Fibroblast of skin of abdomen (primary cell): Measurements from ENCODE around the gene DPEP2.
"Not testable (repeated sequence)": the region's sequence is repeated elsewhere in the genome, so short reads cannot be mapped to it uniquely, and the experiment has no call there.

ENCODE experiments used
- DNase-seq: peaks from one replicate; pipeline ENCODE4 v3.0.0-alpha.2; 2013

The DPEP2 gene

DNA sequence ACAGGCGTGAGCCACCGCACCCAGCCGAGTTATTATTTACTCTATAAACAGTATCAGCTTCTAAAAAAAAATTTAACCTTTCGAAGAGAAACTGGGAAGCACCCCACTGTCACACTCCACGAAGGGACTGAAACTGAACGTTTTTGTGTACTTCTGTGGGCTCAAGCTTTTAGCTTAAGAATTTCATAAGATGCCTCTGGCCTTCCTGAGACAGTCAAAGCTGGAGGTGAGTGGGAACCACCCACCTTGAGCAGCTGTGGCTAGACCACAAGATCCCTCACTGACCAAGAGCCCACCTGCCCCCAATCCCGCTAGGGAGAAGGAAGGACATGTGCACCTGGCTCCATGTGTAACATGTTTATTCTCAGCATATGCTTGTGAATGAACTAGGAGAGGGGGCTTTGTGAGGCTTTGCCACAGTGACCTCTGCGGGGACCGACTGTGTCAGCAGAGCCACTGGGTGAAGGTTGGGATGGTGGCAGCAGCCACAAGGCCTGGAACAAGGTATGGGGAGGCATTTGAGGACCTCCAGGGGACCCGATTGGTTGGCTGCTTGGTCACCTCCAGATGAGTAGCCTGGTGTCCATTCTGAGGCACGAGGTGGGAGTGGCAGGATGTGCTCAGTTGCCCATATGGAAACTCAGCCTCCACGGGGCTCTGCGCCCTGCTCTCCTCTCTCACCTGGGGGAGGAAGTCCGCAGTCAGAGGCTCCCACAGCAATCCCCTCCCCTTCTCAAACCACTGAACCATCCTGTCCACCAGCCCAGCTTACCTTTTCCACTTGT is 23.8 kb downstream of the DPEP2 start:
- no peak for DNase-seq

- DNase-seq, result not testable (repeated sequence)
Observed at GRCh38 chr16:67972285-67972684, 27.0 kb downstream of the DPEP2 start.

GRCh38 chr16:67971111-67971510 is 28.2 kb downstream of the DPEP2 start:
- no peak for DNase-seq

DNA sequence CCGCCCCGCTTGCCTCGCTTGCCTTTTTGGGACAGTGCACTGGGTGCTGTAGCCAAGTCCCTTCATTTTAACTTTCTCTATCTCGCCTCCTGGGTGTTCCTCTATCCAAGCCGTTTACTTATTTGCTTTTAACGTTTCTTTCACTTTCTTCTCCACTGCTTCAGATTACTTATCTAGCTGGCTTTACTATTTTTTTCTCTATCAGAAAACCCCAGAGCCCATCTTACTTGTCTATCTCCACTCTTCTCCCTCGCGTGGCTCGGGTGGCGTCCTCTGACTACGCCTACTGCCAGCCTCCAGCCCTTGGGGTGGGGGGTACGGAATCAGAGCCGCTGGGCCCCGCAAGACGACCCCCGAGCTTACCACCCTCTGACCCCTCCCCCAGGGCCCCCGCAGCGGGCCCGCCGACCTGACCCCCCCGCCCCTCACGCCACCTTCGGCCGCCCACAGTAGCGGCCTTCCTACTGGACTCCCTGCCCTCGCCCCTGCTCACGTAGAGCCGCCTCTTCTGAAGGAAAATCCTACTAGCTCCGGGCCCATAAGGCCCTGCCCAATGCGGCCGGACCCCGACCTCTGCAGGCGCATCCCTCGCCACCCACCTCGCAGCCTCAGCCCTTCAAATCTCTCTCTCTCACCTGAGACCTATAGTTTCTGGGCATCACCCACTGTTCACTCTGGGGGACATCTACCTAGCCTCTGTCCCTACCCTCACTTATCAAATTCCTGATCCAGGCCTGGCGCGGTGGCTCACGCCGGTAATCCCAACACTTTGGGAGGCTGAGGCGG is 29.8 kb downstream of the DPEP2 start:
- no peak for DNase-seq

DNA sequence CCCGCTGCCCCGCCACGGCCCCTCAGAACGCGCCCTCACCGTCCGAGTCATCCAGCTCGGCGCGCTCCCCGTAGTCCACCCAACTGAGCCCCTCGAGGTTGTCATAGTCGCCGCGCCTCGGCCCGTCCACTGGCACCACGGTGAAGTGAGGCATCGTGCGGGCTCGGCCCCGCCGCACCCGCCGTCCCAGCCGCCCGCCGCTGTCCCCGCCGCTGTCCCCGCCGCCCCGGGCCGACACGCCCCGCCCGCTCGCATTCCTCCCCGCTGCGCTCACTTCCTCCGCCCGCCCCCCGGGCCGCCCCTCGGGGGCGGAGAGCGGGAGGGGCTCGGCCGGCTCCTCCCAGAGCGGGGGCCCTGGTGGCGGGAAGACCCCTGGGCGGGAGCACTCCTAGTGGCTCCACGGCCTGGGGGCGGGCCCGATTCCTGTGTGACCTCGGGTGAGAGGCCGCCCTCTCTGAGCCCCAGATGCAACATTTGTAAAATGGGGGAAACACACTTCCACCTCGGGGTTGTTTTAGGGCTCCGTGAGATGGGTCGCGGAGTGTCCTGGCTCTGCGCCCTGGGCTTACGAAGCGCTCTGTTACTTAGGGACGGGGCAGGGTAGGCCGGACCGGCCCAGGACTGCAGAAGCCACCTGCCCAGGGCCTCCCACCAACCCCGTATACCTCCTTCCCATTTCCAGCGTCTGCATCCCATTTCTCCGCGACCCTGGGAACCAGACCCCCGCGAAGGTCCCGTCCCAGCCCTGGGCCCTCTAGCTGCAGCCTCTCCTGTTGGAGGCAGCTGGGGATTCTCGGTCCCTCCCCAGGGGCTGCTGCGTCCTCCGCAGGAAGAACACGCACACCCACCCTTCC is 30.7 kb downstream of the DPEP2 start, which contains the start of gene SLC12A4:
Gene SLC12A4 (minus strand): TSS at position 238 of the 854 bp plus-strand sequence. CDS start 84 bp downstream, at position 154.
- peak; percentile 89 for DNase-seq

DNA sequence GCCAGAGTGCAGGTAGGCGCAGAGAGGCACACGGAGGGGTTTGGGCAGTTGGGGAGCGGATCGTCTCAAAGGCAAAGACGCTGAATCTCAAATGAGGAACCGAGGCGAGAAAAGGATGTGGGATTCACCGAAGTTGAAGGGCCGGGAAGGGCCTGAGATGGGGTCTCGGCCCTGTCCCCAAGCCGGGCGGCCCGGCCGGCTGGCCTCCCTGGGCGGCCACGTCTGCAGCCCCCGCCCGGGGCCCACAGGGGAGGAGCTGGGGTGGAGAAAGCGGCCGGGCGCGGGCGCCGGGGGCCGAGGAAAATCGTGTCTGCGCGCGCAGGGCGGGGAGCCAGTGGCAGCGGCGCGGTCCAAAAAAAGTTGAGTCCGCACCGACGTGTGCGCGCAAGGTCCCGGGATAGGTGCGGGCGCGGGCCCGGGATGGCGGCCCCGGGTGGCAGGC is 31.3 kb downstream of the DPEP2 start:
- peak; percentile 44 for DNase-seq

GRCh38 chr16:67967183-67967957 is 31.9 kb downstream of the DPEP2 start:
- DNase-seq, result peak; percentile 37

- DNase-seq, result peak; percentile 16
Observed at GRCh38 chr16:67966549-67967182, 32.6 kb downstream of the DPEP2 start.

DNA sequence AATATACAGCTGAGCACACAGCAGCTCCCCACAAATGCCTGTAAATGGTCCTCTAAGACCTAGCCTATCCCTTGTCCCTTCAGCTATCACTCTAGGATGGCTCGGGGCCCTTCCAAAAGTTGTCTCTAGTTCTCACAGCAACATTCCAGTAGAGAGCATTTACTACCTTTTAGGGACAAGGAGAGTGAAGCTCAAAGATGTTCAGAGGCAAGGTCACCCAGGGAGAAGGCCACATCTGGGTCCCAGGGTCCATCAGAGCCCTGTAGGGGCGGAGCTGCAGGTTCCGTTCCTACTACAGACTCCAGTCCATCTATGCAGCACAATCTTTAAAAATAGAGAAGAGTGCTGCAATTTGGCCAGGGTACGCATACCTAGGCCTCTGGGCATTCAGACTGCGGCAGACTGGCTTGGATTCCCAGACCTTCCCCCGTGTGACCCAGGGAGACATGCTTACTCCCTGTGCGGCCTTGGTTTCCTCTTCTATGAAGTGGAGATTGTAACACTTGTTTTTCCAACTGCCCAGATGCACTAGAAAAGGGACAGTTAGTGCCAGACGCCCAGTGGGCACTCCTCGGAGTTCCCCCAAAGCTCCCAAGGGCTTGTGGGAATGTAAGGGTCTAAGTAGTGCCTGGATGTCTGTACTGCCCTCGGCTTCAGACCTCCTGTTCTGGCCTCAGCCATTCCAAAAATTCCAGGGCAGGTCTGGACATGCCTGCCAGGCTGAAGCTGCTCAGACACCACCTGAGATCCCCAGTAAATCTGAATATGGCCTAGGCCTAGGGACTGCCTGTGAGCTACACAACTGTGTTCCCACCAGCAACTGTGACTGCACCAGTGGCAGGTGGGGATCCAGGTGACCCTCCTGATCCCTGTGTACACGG is 33.4 kb downstream of the DPEP2 start:
- DNase-seq, result no peak

GRCh38 chr16:67964477-67965131 is 34.7 kb downstream of the DPEP2 start:
- no peak for DNase-seq

GRCh38 chr16:67963662-67964321 is 35.5 kb downstream of the DPEP2 start:
- DNase-seq, result no peak

DNA sequence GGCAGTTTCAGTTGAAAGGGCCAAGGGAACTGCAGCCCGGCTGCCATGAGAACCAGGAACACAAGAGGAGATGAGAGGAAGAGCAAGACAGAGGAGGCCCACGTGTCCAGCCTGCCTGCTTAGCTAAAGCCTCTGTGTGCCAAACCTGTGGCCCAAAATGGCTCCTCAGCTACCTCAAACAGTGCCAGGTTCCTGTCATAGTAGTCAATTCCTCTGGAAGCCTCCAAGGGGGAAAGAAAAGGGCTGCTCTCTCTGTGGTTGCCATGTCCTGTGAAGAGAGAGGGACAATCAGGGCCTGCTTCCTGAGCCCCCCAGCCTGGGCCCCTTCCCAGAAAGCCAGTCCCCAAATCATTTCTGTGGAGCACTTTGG is 36.0 kb downstream of the DPEP2 start:
- no peak for DNase-seq

GRCh38 chr16:67962135-67962534 is 37.1 kb downstream of the DPEP2 start:
- DNase-seq, result no peak

GRCh38 chr16:67961551-67961957 is 37.7 kb downstream of the DPEP2 start:
- DNase-seq, result no peak

- DNase-seq, result no peak
Observed at GRCh38 chr16:67959536-67960329, 39.6 kb downstream of the DPEP2 start.

- no peak for DNase-seq
Observed at GRCh38 chr16:67957622-67958021, 41.7 kb downstream of the DPEP2 start.

- DNase-seq, result no peak
Observed at GRCh38 chr16:67954421-67955196, 44.7 kb downstream of the DPEP2 start.
